Measurements from ENCODE around the gene ITPRID2. TPM values are rescaled to one million over a fixed set of nuclear protein-coding genes. Genes with fewer than 3 reads are reported as not detected.

The ITPRID2 gene
- total RNA-seq, 2 donors from 2014 or later, result 111 to 136 TPM

GRCh38 chr2:181907635-181908034 is 16.1 kb downstream of the ITPRID2 start:
- intact Hi-C loops (cut with DNase I), result loop anchor here in 1 of 2 donors (10.0 kb wide), 1 partner anchor 163 kb away; no protein-coding TSS in a partner anchor
- DNase-seq (ENCODE audit: low spot score), result no peak

GRCh38 chr2:181910028-181910831 is 18.7 kb downstream of the ITPRID2 start:
- intact Hi-C loops (cut with DNase I), result no loop called here
- DNase-seq (ENCODE audit: low spot score), result no peak

GRCh38 chr2:181911830-181912229 is 20.3 kb downstream of the ITPRID2 start:
- DNase-seq (ENCODE audit: low spot score), result no peak
- intact Hi-C loops (cut with DNase I), result no loop called here

- DNase-seq (ENCODE audit: low spot score), result no peak
- intact Hi-C loops (cut with DNase I), result no loop called here
Measured at GRCh38 chr2:181915102-181915501, 23.6 kb downstream of the ITPRID2 start.

- intact Hi-C loops (cut with DNase I), result no loop called here
- no peak for DNase-seq (ENCODE audit: low spot score)
Measured at GRCh38 chr2:181916726-181917718, 25.5 kb downstream of the ITPRID2 start.

- DNase-seq (ENCODE audit: low spot score), result no peak
- intact Hi-C loops (cut with DNase I), result no loop called here
Measured at GRCh38 chr2:181918188-181918587, 26.7 kb downstream of the ITPRID2 start.

GRCh38 chr2:181923121-181923520 is 31.6 kb downstream of the ITPRID2 start:
- DNase-seq (ENCODE audit: low spot score), result no peak

GRCh38 chr2:181924336-181924735 is 32.8 kb downstream of the ITPRID2 start:
- no peak for DNase-seq (ENCODE audit: low spot score)
- intact Hi-C loops (cut with DNase I), result no loop called here

More at GRCh38 chr2:181923121-181923520, 31.6 kb downstream of the ITPRID2 start:
- intact Hi-C loops (cut with DNase I), result no loop called here

- DNase-seq (ENCODE audit: low spot score), result no peak
- intact Hi-C loops (cut with DNase I), result no loop called here
Measured at GRCh38 chr2:181934694-181935093, 43.2 kb downstream of the ITPRID2 start.

- DNase-seq (ENCODE audit: low spot score), result no peak
- intact Hi-C loops (cut with DNase I), result no loop called here
Measured at GRCh38 chr2:181937473-181937872, 45.9 kb downstream of the ITPRID2 start.

- intact Hi-C loops (cut with DNase I), result no loop called here
Measured at GRCh38 chr2:181943411-181944124, 52.0 kb downstream of the ITPRID2 start.

GRCh38 chr2:181944164-181944913 is 52.8 kb downstream of the ITPRID2 start:
- intact Hi-C loops (cut with DNase I), result no loop called here

More at GRCh38 chr2:181943411-181944124, 52.0 kb downstream of the ITPRID2 start:
- DNase-seq (ENCODE audit: low spot score), result no peak

GRCh38 chr2:181944914-181945291 is 53.4 kb downstream of the ITPRID2 start:
- no peak for DNase-seq (ENCODE audit: low spot score)
- intact Hi-C loops (cut with DNase I), result no loop called here

More at GRCh38 chr2:181944164-181944913, 52.8 kb downstream of the ITPRID2 start:
- DNase-seq (ENCODE audit: low spot score), result no peak

- DNase-seq (ENCODE audit: low spot score), result no peak
- intact Hi-C loops (cut with DNase I), result no loop called here
Measured at GRCh38 chr2:181946444-181947127, 55.1 kb downstream of the ITPRID2 start.

GRCh38 chr2:181947273-181947672 is 55.7 kb downstream of the ITPRID2 start:
- DNase-seq (ENCODE audit: low spot score), result no peak
- intact Hi-C loops (cut with DNase I), result no loop called here

GRCh38 chr2:181948227-181948626 is 56.7 kb downstream of the ITPRID2 start:
- no peak for DNase-seq (ENCODE audit: low spot score)
- intact Hi-C loops (cut with DNase I), result no loop called here

- DNase-seq (ENCODE audit: low spot score), result no peak
- intact Hi-C loops (cut with DNase I), result no loop called here
Measured at GRCh38 chr2:181949047-181949446, 57.5 kb downstream of the ITPRID2 start.
